Sigmoid colon (tissue), 4 donors: ENCODE data around the gene ECT2L.

Experiments used
- CTCF ChIP-seq, 4 experiments: fragments of 450-650 bp in 3 of 4; fragments of 200-600 bp in 1 of 4; IDR thresholded peaks; one replicate each; pipeline ENCODE4 v1.5.1; 2016 to 2019; ENCODE audit warnings: antibody characterized with exemption in 4 of 4, mild to moderate bottlenecking in 3 of 4, moderate library complexity in 2 of 4
- EP300 ChIP-seq, 4 donors: sonication (generic); formaldehyde crosslinking; IDR thresholded peaks; one replicate each; pipeline ENCODE4 v1.6.1; 2017; ENCODE audit warnings: antibody characterized with exemption in 4 of 4
- POLR2A ChIP-seq, 2 donors: fragments of 450-650 bp; IDR thresholded peaks; one replicate each; pipeline ENCODE4 v1.6.1; 2016; ENCODE audit warnings: antibody characterized with exemption in 2 of 2, mild to moderate bottlenecking in 2 of 2, moderate library complexity in 2 of 2

- TF ChIP-seq CTCF (IDR thresholded peaks at IDR 0.05) (no peak), POLR2A (IDR thresholded peaks at IDR 0.05) (no peak), EP300 (IDR thresholded peaks at IDR 0.05) (no peak)
Observed at GRCh38 chr6:138849791-138850190, 53.9 kb downstream of the ECT2L start.
